GM19324 (cell line): ENCODE measurements around the gene VRK2.
"Not testable (repeated sequence)": the region's sequence is repeated elsewhere in the genome, so short reads cannot be mapped to it uniquely, and the experiment has no call there.

Experiments
- ATAC-seq: cut with Tn5 transposase; IDR thresholded peaks from one replicate; pipeline ENCODE4 v1.9.1; 2021; ENCODE audit warnings: mild to moderate bottlenecking, moderate library complexity; ENCODE audit not compliant: unreplicated experiment, low FRiP score

VRK2 gene

GRCh38 chr2:58052978-58053377 lies 6.4 kb downstream of the VRK2 start:
- ATAC-seq: no peak

GRCh38 chr2:58054264-58054663 lies 7.7 kb downstream of the VRK2 start:
- ATAC-seq: no peak

GRCh38 chr2:58055033-58055786 lies 8.6 kb downstream of the VRK2 start:
- no peak for ATAC-seq

GRCh38 chr2:58056192-58056916 lies 9.7 kb downstream of the VRK2 start:
- ATAC-seq: no peak

- ATAC-seq: no peak
Measured at GRCh38 chr2:58057707-58058530, 11.3 kb downstream of the VRK2 start.

- ATAC-seq: no peak
Measured at GRCh38 chr2:58063641-58064040, 17.0 kb downstream of the VRK2 start.

DNA sequence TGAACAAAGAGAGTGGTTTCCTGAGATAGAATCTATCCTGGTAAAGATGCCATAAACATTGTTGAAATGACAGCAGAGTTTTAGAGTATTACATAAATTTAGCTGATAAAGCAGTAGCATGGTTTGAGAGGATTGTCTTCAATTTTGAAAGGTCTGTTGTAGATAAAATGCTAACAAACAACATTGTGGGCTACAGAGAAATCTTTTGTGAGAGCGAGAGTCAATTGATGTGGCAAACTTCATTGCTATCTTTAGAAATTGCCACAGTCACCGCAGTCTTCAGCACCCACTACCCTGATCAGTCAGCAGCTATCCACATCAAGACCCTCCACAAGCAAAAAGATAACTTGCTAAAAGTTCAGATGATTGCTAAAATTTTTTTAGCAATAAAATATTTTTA lies 17.5 kb downstream of the VRK2 start:
- ATAC-seq: no peak

- ATAC-seq: no peak
Measured at GRCh38 chr2:58065248-58065647, 18.6 kb downstream of the VRK2 start.

GRCh38 chr2:58067001-58067400 lies 20.4 kb downstream of the VRK2 start:
- ATAC-seq: no peak

DNA sequence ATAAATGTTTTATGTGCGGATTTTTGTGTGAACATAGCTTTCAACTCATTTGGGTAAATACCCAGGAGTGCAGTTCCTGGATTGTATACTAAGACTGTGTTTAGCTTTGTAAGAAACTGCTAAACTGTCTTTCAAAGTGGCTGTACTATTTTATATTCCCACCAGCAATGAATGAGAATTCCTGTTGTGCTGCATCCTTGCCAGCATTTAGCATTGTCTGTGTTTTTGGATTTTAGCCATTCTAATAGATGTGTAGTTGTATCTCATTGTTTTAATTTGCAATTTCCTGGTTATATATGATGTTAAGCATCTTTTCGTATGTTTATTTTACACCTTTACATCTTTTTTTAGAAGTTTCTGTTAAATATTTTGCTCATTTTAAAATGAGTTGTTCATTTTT lies 24.2 kb downstream of the VRK2 start:
- ATAC-seq: no peak

DNA sequence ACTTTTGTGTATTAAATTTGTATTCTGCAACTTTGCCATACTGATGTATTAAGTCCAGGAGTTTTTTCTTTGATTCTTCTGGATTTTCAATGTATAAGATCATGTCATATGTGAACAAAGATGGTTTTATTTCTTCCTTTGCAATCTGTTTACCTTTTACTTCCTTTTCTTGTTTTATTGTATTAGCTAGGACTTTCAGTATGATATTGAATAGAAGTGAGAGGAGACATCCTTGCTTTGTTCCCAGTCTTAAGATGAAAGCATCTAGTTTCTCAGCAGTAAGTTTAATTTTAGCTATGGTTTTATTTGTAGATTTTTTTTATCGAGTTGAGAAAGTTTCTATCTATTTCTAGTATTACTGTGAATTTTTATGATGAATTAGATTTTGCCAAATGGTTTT lies 25.5 kb downstream of the VRK2 start:
- no peak for ATAC-seq

GRCh38 chr2:58073008-58073407 lies 26.4 kb downstream of the VRK2 start:
- ATAC-seq: no peak

DNA sequence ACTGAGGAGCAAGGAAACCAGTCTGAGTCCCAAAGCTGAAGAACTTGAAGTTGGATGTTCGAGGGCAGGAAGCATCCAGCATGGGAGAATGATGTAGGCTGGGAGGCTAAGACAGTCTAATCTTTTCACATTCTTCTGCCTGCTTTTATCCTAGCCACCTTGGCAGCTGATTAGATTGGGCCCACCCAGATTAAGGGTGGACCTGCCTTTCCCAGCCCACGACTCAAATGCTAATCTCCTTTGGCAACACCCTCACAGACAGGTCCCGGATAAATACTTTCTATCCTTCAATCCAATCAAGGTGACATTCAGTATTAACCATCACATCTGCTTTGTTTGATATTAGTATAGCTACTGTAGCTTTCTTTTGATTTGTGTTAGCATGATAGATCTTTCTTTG lies 27.1 kb downstream of the VRK2 start:
- ATAC-seq: no peak

DNA sequence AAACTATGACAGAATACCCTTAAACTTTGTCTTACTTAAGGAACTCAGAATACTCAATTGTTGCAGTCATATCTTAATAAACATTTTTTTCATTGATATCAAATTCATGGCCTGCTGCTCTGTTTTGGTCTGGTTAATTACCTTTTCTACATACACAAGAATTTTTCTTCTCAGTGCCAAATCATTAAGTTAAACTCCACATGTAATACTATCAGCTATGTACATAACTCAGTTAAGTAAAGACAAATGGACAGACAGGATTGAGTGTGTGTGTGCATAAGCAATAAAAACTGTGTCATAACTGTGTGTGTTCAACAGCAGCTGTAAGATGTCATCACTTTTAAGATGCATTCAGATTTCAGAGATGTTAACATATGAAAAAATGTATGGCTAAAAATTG lies 34.4 kb downstream of the VRK2 start:
- no peak for ATAC-seq

DNA sequence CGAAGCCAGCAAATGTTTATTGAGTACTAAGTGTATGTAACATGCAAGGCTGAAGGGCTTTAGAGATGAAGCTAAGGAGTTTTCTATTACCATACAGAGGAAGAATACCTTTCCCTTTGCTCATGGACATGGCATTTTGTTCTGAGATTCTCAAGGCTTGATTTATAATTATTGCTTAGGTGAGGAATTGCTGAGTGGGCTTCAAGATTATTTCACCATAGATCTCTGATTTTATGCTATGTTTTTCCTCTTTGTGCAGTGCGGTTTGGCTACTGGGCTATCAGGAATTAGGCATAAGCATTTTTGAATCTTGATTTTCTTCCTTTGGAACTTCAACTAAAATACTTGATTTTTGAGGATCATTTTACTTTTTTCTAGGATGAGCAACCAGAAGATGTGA lies 42.5 kb downstream of the VRK2 start:
- no peak for ATAC-seq

- ATAC-seq: not testable (repeated sequence)
Measured at GRCh38 chr2:58092772-58093171, 46.2 kb downstream of the VRK2 start.

- no peak for ATAC-seq
Measured at GRCh38 chr2:58097025-58097424, 50.4 kb downstream of the VRK2 start.

DNA sequence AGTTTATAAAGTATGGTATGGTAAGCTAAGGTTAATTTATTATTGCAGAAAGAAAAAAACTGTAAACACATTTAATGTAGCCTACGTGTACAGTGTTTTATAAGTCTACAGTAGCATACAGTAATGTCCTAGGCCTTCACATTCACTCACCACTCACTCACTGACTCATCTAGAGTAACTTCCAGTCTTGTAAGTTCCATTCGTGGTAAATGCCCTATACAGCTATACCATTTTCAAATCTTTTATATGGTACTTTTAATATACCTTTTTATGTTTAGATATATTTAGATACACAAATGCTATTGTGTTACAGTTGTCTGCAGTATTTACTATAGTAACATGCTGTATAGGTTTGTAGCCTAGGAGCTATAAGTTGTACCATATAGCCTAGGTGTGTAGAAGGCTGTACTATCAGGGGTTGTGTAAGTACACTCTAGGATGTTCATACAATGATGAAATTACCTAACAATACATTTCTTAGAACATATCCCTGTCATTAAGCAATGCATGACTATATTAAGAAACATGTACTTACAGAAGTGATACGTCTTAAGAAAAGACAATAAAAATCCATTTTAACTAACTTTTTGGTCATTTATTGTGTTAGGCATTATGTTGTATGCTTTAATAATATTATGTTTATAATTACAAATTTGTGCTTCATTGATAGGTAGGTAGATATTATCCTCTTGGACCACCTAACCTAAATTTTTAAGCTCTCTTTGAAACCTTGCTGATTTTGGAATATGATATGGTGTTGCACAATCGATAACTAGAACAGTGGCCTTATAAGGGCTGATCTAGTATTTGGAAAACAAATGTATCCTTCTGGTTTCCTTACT lies 51.9 kb downstream of the VRK2 start:
- ATAC-seq: no peak

DNA sequence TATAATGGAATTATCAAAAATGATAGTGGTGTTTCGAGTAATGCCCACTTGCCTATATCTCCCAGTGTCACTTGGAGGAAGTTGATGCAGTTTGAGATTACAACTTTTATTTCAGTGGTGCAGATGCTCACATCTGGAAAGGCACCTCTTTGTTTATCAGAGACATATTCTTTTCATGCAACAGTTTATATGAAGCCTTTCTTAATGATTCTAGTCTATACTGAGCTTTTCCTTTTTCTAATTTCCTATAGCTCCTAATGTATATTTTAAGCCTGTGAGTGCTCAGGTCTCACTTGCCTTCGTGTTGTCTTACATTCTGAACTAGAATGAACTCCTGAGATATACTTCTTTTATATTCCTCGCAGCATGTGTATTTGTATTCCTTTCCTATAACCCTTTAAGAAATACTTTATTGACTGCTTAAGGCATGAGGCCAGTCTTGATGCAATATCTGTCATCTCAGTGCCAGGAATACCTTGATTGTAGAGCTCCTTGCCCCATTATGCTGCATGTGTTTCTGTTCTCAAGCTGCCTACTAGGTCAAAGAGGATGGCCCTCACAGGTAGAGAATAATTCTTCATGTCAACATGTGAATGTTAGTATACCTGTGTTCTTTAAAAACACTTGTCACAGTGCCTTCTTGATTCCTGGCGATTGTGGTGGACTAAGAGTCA lies 52.6 kb downstream of the VRK2 start:
- no peak for ATAC-seq

DNA sequence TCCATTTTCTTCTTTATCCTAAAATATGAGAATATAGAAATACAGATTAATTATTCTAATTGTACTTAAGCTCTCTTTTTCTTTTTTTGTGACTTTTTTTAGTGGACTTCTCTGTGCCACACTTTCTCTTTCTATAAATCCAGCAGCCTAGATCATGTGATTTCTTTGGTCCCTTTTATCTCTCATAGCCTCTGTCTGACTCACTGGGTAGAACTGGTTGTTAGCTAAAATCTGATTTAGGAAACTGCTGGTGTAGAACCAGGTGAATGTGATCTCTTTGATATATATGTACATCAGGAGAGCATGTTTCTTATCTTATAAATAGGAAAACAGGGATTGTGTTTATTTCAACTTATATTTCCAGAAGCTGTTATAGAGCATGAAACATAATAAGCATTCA lies 54.9 kb downstream of the VRK2 start:
- ATAC-seq: no peak
